ENCODE results near the gene LRRC74A. TPM values are rescaled to one million over a fixed set of nuclear protein-coding genes. Genes with fewer than 3 reads are reported as not detected.

LRRC74A gene
- total RNA-seq, 1 experiment from 2014 or later, result not detected

DNA sequence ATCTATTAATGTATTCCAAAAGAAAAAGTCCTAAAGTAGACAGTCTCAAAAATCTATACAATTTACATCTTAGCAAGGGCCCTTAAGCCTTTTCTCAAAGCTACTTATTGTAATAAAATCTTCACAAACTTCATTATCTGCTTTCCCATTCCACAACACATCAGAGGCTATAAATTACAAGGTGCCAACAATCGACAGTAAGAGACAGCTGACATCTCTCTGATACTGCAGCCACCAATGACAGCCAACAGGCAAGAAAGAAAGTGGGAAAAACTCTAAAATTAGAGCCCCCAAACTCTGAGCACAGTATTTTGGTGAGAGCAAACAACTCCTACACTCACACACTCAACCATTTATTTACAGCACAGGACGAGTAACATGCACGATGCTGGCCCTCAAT, 15.7 kb upstream of the LRRC74A start:
- DNase-seq (ENCODE audit: low spot score), result no peak

DNA sequence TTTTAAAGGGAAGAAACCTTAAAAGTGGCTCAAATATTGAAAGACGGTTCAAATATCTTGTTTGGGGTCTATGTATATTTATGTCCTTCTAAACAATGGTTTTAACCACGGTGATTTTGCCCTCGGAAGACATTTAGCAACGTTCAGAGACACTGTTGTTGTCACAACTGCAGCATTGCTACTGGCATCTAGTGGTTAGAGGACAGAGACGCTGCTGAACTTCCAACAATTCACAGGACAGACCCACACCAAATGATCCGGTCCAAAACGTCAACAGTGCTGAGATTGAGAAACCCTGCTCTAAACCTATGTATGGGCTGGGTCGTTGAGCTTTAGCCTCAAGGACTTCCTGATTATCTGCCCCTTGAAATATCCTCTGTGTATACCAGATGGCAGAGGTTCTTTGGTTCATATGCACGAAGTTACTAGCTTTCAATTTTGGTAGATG, 15.2 kb upstream of the LRRC74A start:
- DNase-seq (ENCODE audit: low spot score), result no peak

GRCh38 chr14:76811561-76811960, 14.6 kb upstream of the LRRC74A start:
- DNase-seq (ENCODE audit: low spot score), result no peak

DNA sequence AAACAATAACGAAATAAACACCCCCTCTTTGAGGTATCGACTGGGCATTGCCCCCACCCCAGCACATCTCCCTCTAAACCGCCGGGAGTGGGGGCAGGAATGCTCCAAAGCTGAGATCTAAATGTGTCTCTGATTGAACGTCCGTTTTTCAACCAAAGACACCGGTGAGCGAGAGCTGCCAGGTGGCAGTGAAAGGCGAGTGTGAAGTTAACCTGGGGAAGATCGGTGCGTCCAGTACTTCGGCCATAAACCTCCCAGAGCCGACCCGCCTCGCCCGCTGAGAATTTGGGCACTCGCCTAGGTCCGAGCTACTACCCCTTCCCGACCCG, 14.2 kb upstream of the LRRC74A start:
- peak; percentile 0 for DNase-seq (ENCODE audit: low spot score)

DNA sequence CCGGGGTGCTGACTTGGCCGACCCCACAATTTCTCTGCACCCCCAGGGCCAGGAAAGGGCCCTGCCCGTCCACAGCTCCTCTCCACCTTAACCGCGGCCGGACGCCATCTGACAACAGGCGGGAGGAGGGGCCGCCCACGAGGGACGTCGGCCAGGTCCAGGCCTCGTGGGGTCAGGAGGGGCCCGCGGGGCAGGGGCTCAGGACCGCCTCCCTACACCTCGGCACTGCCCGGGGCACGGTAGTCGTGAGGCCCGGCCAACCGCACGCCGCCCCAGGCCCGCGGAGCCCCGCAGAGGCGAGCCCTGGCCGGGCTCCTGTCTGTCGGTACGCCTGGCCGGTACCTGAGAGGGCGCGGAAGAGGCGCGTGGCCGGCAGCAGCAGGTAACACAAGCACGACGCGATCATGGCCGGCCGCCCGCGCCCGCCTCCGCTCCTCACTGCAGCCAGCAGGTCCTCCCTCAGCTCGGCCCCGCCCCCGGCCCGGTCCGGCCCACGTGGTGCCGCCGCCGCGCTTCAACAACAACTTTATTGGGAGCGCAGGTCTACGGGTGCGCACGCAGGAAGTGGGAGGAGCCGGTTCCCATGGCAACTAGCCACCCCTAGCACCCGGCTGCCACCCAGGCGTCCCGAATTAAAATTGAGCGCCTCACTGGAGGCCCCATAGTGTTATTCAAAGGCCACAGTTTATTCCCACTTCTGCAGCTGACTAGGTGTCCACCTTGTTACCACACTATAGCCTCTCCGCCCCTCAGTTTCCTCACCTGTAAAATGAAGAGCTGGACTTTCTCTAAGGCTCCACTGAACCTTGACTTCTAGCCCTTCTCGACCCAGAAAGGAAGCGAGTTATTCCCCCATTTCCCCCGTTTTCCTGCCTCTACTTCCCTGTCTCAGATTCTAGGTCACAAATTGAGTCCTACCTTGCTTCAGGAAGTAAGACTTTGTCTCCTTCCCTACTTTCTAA, 13.5 kb upstream of the LRRC74A start, which contains the start of gene ANGEL1:
Gene ANGEL1 (minus strand): TSS at position 461 of the 962 bp plus-strand sequence. CDS start 55 bp downstream, at position 406.
- peak; percentile 78 for DNase-seq (ENCODE audit: low spot score)

- no peak for DNase-seq (ENCODE audit: low spot score)
Observed at GRCh38 chr14:76814726-76815645, 11.2 kb upstream of the LRRC74A start.

DNA sequence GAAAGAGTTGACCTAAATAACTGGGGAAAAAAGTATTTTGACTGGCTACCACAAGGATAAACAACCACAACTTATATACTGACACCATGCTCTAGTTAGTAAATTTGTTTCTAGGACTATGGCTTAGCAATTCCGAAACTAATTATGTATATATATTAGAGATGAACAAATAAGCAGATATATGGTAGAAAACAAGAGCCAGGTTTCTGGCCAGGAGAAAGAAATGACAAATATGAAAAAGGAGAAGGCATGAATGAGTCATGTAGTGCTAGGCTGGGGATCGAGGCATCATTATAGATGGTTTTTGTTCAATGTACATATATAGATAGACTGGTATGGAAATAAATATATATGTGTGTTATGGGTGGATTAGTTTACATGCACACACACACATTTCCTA, 5.5 kb upstream of the LRRC74A start:
- no peak for DNase-seq (ENCODE audit: low spot score)

GRCh38 chr14:76827696-76828296, 1.6 kb downstream of the LRRC74A start:
- DNase-seq (ENCODE audit: low spot score), result no peak

DNA sequence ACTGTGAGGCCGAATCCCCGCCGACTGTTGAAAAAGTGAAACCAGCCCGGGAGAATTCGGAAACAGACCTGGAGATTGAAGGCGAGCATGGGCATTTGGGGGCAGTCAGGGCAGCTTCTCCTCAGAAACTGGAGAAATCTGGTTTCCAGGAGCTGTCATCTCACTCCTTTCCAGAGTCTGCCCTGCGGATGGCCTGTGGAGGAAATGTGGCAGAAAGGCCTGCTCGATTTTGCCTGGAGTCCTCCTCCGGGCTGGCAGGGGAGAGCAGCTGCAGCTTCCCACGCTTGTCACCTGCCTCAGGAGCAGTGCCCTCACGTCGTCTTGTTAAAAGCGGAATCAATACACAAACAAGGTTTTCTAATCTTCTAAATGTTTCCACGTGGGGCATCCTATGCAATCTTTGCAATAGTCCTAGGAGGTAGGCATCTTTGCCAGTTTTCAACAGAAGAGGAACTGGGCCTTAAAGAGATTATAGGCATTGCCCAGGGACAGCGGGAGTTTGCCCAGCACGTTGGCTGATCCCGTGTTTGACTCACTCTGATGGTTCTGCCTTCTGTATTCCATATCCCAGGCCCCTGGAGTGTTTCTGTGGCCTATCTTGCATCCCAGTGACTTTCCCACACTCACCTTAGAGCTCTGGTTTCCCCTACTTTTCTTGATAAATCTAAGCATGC, 2.3 kb downstream of the LRRC74A start:
- no peak for DNase-seq (ENCODE audit: low spot score)

GRCh38 chr14:76829013-76829365, 2.8 kb downstream of the LRRC74A start:
- no peak for DNase-seq (ENCODE audit: low spot score)

DNA sequence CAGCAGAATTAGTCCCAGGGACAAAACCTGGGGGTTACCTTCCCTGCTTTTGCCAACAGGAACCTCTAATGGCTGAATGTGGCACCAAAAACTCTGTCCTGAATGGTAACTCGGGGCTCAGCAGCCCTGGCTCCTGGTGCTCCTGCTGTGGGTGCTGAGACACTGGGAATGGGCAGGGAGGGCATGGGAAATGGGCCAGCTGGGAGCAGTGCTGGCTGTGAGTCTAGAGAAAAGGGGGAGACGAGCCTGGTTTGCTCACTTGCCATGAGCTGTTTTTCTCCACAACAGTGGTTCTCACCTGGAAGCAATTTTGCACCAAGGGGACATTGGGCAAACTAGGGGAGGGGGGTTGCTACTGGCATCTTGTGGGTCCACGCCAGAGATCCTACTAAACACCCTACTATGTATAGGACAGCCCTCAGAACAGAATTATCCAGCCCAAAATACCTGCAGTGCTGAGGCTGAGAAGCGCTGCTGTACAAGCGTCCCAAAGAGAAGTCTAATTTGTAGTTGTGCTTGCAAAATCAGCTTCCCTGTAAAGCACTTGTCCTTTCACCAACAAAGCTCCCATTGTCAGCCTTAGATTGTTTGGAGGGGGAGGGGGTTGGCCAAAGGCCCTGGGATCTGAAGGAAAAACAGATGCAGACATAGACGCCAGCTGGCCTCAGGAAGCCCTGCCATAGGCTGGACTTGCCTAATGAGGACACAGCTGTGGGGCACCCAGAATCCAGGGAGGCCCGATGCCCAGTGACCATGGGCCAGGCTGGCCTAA, 3.6 kb downstream of the LRRC74A start:
- DNase-seq (ENCODE audit: low spot score), result no peak

DNA sequence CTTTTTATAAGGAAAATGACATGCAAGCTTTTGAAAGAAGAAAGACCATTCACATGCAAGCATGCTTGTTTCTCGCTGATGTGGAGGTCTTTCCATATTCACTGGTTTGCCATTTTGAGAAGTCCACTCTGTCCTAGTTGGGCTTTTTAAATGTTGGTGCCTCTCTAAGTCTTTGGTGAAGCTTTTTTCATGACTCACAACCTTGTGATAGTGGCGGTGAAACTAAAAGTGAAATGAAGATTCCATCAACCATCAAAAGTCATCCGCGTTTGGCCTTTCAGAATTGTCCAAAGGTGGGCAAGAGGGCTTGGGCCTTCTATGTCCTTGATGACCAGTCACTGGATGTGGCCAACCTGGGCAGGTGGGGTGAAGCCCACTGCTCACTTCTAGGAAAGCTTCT, 4.3 kb downstream of the LRRC74A start:
- no peak for DNase-seq (ENCODE audit: low spot score)

- no peak for DNase-seq (ENCODE audit: low spot score)
Observed at GRCh38 chr14:76832503-76832988, 6.3 kb downstream of the LRRC74A start.

GRCh38 chr14:76833011-76833410, 6.8 kb downstream of the LRRC74A start:
- no peak for DNase-seq (ENCODE audit: low spot score)

DNA sequence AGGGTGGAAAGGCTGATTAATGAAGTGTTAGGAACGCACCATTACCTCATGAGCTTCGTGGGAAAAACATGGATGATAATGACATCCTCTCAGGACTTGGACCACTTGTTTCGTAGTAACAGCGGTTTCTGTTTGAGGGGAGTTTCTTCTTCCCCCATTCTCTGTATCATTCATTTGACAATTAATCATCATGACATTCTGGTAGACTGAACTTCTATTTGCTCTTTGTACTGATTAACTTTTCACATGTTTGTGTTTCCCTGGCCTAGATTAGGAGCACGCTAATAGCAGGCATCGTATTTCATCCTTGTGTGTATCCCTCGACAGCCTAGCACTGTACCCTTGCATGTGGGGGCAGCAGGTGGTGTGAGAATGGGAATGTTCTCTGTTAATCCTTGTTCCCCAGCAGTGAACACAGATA, 8.0 kb downstream of the LRRC74A start:
- no peak for DNase-seq (ENCODE audit: low spot score)

- no peak for DNase-seq (ENCODE audit: low spot score)
Observed at GRCh38 chr14:76836029-76836630, 9.9 kb downstream of the LRRC74A start.

GRCh38 chr14:76837524-76837923, 11.3 kb downstream of the LRRC74A start:
- DNase-seq (ENCODE audit: low spot score), result no peak

DNA sequence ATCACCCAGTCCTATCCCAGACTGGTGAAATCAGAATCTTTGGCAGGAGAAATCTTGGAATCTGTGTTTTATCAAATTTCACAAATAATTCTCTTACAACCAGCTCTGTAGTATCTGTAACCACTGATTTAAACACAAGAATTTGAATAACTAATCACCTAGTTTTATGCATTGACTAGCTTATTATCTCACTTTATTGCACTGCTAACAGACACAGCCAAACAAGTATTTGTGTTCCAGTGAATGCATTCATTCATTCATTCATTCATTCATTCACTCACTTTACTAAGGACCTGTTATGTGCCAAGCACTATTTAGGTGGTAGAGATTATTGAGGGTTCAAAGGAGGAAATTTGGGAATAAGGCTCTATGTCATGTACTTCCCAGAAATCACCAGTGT, 16.2 kb downstream of the LRRC74A start:
- DNase-seq (ENCODE audit: low spot score), result no peak

- DNase-seq (ENCODE audit: low spot score), result peak; percentile 64
Observed at GRCh38 chr14:76844223-76844622, 18.0 kb downstream of the LRRC74A start.
